GM18870 (cell line): Measurements from ENCODE around the gene MIA3.
"Not testable (repeated sequence)": the region's sequence is repeated elsewhere in the genome, so short reads cannot be mapped to it uniquely, and the experiment has no call there.

Experiments
- ATAC-seq: cut with Tn5 transposase; IDR thresholded peaks from one replicate; pipeline ENCODE4 v1.9.1; 2021; ENCODE audit warnings: moderate library complexity; ENCODE audit not compliant: unreplicated experiment

Gene MIA3, protein sequence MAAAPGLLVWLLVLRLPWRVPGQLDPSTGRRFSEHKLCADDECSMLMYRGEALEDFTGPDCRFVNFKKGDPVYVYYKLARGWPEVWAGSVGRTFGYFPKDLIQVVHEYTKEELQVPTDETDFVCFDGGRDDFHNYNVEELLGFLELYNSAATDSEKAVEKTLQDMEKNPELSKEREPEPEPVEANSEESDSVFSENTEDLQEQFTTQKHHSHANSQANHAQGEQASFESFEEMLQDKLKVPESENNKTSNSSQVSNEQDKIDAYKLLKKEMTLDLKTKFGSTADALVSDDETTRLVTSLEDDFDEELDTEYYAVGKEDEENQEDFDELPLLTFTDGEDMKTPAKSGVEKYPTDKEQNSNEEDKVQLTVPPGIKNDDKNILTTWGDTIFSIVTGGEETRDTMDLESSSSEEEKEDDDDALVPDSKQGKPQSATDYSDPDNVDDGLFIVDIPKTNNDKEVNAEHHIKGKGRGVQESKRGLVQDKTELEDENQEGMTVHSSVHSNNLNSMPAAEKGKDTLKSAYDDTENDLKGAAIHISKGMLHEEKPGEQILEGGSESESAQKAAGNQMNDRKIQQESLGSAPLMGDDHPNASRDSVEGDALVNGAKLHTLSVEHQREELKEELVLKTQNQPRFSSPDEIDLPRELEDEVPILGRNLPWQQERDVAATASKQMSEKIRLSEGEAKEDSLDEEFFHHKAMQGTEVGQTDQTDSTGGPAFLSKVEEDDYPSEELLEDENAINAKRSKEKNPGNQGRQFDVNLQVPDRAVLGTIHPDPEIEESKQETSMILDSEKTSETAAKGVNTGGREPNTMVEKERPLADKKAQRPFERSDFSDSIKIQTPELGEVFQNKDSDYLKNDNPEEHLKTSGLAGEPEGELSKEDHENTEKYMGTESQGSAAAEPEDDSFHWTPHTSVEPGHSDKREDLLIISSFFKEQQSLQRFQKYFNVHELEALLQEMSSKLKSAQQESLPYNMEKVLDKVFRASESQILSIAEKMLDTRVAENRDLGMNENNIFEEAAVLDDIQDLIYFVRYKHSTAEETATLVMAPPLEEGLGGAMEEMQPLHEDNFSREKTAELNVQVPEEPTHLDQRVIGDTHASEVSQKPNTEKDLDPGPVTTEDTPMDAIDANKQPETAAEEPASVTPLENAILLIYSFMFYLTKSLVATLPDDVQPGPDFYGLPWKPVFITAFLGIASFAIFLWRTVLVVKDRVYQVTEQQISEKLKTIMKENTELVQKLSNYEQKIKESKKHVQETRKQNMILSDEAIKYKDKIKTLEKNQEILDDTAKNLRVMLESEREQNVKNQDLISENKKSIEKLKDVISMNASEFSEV (N-terminal part only)

GRCh38 chr1:222618001-222618879 is at the start of gene MIA3:
Gene MIA3 (plus strand): TSS chr1:222618097. CDS start chr1:222618111, 14 bp downstream.
- ATAC-seq: peak; percentile 8

- no peak for ATAC-seq
Observed at GRCh38 chr1:222570837-222571236, 47.1 kb upstream of the MIA3 start.

GRCh38 chr1:222579316-222579715 is 38.6 kb upstream of the MIA3 start:
- no peak for ATAC-seq

- peak; percentile 76 for ATAC-seq
Observed at GRCh38 chr1:222582099-222582774, 35.7 kb upstream of the MIA3 start.

GRCh38 chr1:222583079-222583478 is 34.8 kb upstream of the MIA3 start:
- ATAC-seq: peak; percentile 90

DNA sequence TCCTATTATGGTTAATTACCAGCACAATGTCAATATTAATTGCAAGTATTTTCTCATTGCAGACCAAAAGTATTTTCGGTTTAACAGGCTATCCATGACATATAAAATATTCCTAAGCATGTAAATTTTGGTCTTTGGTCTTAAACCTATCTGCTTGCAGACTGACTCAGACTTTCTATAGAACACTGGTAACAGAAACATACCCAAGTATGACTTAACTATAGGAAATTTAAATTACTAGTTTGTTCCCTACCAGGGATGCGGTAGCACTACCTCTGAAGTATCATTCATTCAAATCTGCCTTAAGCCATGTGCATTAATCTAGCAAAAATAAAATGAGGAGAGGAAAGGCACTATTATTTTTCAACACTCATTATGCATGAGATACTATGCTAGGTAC is 31.1 kb upstream of the MIA3 start:
- no peak for ATAC-seq

DNA sequence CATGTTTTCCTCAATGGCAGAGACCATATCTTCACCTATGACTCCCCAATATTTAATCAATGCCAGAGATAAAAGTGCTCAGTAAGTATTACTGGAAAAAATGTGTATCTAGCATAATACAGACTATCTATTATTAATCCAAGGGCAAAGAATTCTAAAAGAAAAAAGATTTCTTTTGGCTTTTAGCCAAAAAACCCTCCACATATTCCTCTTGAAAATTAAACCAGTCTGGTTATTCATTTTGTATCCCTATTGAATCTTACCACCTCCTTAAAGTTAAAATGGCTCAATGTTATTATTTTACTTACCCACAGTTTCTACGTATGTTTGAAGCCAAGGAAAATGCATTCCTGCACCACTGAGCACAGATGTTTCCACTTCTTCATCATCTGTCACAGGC is 29.8 kb upstream of the MIA3 start:
- ATAC-seq: no peak

- peak; percentile 95 for ATAC-seq
Observed at GRCh38 chr1:222589462-222590302, 28.2 kb upstream of the MIA3 start, which contains the start of gene TAF1A. Gene TAF1A (minus strand): TSS chr1:222589933.

DNA sequence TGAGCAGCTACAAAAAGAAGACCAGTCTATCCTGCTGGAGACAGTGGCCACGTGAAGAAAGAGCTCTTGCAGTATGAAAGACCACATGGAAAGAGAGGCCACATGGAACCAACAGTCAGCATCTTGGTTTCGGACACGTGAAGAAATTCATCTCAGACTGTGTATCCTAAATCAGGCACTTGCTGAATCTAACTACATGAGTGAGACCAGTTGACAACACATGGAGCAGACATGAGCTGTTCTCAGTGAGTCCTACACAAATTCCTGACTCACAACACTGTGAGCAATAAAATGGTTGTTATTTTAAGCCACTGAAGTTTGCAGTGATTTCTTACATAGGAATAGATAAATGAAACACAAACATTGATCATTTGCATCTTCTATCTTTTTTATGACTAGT is 25.7 kb upstream of the MIA3 start:
- ATAC-seq: no peak

GRCh38 chr1:222594789-222595188 is 23.1 kb upstream of the MIA3 start:
- ATAC-seq: no peak

GRCh38 chr1:222596696-222597095 is 21.2 kb upstream of the MIA3 start:
- ATAC-seq: no peak

GRCh38 chr1:222600281-222600680 is 17.6 kb upstream of the MIA3 start:
- ATAC-seq: no peak

DNA sequence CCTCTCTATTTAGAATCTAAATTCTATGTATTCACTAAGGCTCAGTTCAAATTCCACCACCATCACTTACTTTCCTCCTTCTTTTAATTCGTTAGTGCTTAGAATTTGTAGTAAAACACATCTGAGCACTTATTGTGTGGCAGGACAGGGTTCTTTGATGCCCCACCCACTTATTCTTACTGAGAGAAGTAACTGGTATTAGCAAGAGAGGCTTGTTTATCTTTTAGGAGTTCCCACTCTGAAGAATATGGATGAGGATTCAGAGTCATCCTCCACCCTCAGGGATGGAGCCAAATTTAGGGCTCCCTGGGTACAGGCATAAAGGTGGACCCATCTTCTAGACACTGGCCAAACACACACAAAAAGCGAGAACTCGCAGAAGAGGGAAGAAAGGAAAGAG is 16.6 kb upstream of the MIA3 start:
- no peak for ATAC-seq

DNA sequence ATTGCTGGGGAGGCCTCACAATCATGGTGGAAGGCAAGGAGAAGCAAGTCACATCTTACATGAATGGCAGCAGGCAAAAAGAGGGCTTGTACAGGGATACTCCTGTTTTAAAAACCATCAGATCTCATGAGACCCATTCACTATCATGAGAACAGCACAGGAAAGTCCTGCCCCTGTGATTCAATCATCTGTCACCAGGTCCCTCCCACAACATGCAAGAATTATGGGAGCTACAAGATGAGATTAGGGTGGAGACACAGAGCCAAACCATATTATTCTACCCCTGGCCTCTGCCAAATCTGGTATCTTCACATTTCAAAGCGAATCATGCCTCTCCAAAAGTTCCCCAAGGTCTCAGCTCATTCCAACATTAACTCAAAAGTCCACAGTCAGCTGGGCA is 11.1 kb upstream of the MIA3 start:
- ATAC-seq: no peak

GRCh38 chr1:222609111-222609510 is 8.8 kb upstream of the MIA3 start:
- not testable (repeated sequence) for ATAC-seq

DNA sequence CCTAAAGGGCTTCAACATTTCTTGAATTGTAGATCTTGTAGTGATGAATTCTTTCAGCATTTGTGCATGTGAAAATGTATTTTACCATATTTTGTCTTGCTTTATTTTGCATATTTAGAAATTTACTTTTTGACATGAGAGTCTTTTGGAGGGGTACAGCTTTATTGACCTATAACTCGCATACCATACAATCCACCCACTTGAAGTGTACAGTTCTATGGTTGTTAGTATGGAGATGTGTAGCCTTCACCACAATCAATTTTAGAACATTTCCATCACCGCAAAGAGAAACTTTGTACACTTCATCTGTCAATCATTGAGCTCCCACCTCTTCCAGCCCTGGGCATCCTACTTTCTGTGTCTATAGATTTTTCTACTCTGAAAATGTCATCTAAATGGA is 7.2 kb upstream of the MIA3 start:
- no peak for ATAC-seq

DNA sequence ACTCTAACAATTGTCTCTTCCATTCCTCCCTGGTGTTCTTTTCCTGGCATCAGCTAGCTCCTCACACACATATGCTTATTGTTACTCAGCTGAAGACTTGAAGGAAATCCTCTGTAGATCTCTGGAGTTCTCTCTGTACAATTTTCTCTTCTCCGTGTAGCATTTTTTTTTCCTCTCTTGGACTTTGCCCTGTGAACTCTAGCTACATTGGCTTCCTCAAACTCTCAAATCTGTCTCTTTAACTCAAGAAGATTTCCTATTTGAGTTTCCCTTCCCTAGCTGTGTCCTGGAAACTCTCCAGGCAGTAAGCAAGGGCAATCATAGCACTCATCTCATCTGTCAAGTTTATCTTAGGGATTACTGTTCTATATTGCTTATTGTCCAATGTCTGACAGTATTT is 4.3 kb upstream of the MIA3 start:
- no peak for ATAC-seq

DNA sequence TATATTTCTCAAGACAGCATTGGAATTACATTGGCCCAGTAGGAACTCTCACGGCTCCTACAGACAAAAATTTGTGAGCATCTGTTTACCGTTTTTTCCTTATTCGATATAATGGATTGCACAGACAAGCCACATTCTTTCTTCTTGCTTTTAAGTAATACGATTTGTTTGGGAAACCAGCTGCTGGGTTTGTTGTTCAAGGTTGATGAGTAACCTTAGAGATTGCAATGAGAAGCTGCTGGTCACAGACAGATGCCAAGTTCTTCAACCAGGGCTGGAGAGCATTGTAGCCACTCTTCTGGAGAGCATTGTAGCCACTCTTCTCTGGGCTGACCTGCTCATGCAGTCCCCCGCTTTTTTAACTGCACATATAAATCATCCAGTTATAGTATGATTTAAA is 1.4 kb upstream of the MIA3 start:
- no peak for ATAC-seq
